HT1080 (cell line): ENCODE measurements around the gene CLPSL2. TPM values are rescaled to one million over a fixed set of nuclear protein-coding genes. Genes with fewer than 3 reads are reported as not detected.

Experiments used
- DNase-seq: peaks from one replicate; pipeline ENCODE4 v3.0.0-alpha.2; 2015; ENCODE audit warnings: low read depth
- total RNA-seq: library from RNA; depleted of rRNA; stranded (reverse); fragments of >200 nt; shearing (Covaris generic); gene quantifications from 2 replicates; pipeline ENCODE4 v1.2.3, GENCODE V29; 2014

Gene CLPSL2
- total RNA-seq, 1 experiment from 2014 or later = not detected

GRCh38 chr6:35786272-35786671, 9.9 kb downstream of the CLPSL2 start:
- no peak for DNase-seq

GRCh38 chr6:35786810-35787209, 10.4 kb downstream of the CLPSL2 start:
- no peak for DNase-seq

GRCh38 chr6:35787266-35788218, 11.1 kb downstream of the CLPSL2 start:
- no peak for DNase-seq

- no peak for DNase-seq
Measured at GRCh38 chr6:35788423-35788982, 12.1 kb downstream of the CLPSL2 start.

GRCh38 chr6:35790683-35791082, 14.3 kb downstream of the CLPSL2 start:
- DNase-seq = no peak

GRCh38 chr6:35794536-35795452, 18.4 kb downstream of the CLPSL2 start:
- DNase-seq = no peak

GRCh38 chr6:35795453-35796071, 19.2 kb downstream of the CLPSL2 start:
- DNase-seq = no peak

- no peak for DNase-seq
Measured at GRCh38 chr6:35796236-35796635, 19.8 kb downstream of the CLPSL2 start.

GRCh38 chr6:35797837-35798526, 21.6 kb downstream of the CLPSL2 start:
- no peak for DNase-seq

GRCh38 chr6:35798706-35799105, 22.3 kb downstream of the CLPSL2 start:
- no peak for DNase-seq

GRCh38 chr6:35801148-35801547, 24.8 kb downstream of the CLPSL2 start:
- no peak for DNase-seq

- DNase-seq = no peak
Measured at GRCh38 chr6:35804996-35805736, 28.8 kb downstream of the CLPSL2 start, which contains the start of gene LHFPL5. LHFPL5 (plus strand) TSS chr6:35805352; CDS start chr6:35805671, 319 bp downstream.

- peak; percentile 13 for DNase-seq
Measured at GRCh38 chr6:35808688-35809087, 32.3 kb downstream of the CLPSL2 start.

GRCh38 chr6:35809809-35810208, 33.4 kb downstream of the CLPSL2 start:
- no peak for DNase-seq

GRCh38 chr6:35810971-35811698, 34.7 kb downstream of the CLPSL2 start:
- peak; percentile 63 for DNase-seq

- DNase-seq = no peak
Measured at GRCh38 chr6:35811699-35811995, 35.2 kb downstream of the CLPSL2 start.

GRCh38 chr6:35817515-35817914, 41.1 kb downstream of the CLPSL2 start:
- no peak for DNase-seq

GRCh38 chr6:35823601-35824000, 47.2 kb downstream of the CLPSL2 start:
- DNase-seq = no peak

GRCh38 chr6:35824552-35825192, 48.3 kb downstream of the CLPSL2 start:
- no peak for DNase-seq
